Activated CD4-positive, alpha-beta T cell treated with anti-CD3 and anti-CD28 coated beads, Interleukin-2, amount 50 U/mL, for 24 hours (primary cell): Measurements from ENCODE around the gene RNF126.
"Not testable (repeated sequence)": the region's sequence is repeated elsewhere in the genome, so short reads cannot be mapped to it uniquely, and the experiment has no call there.

ENCODE experiments used
- DNase-seq, 2 donors: peaks; one replicate each; pipeline ENCODE4 v3.0.0-alpha.2; 2020; ENCODE audit warnings: low read depth in 1 of 2, low spot score in 1 of 2

Gene RNF126

GRCh38 chr19:662962-663681, at the start of gene RNF126:
TSS of gene RNF126 (minus strand) at chr19:663214. CDS start at chr19:663121, 93 bp downstream.
- peak; percentile 94 to 98 for DNase-seq

GRCh38 chr19:711254-711653, 48.2 kb upstream of the RNF126 start:
- no peak for DNase-seq

GRCh38 chr19:710767-711166, 47.8 kb upstream of the RNF126 start:
- no peak for DNase-seq

GRCh38 chr19:709965-710571, 47.1 kb upstream of the RNF126 start:
- DNase-seq = no peak

GRCh38 chr19:709196-709964, 46.4 kb upstream of the RNF126 start:
- no peak for DNase-seq

- no peak for DNase-seq
Observed at GRCh38 chr19:708154-709143, 45.4 kb upstream of the RNF126 start, which contains the start of gene PALM. TSS of gene PALM (plus strand) at chr19:708935. CDS start at chr19:709147, 212 bp downstream.

GRCh38 chr19:704447-704741, 41.4 kb upstream of the RNF126 start:
- no peak for DNase-seq

GRCh38 chr19:703651-704446, 40.8 kb upstream of the RNF126 start:
- peak; percentile 27 to 37 for DNase-seq

GRCh38 chr19:703329-703650, 40.3 kb upstream of the RNF126 start:
- no peak for DNase-seq

- DNase-seq = not testable (repeated sequence)
Observed at GRCh38 chr19:702847-703246, 39.8 kb upstream of the RNF126 start.

- not testable (repeated sequence) for DNase-seq
Observed at GRCh38 chr19:699885-700284, 36.9 kb upstream of the RNF126 start.

GRCh38 chr19:698529-698928, 35.5 kb upstream of the RNF126 start:
- not testable (repeated sequence) for DNase-seq

GRCh38 chr19:695352-695949, 32.4 kb upstream of the RNF126 start, which contains the start of gene PRSS57:
TSS of gene PRSS57 (minus strand) at chr19:695452. CDS start at chr19:695430, 22 bp downstream.
- no peak for DNase-seq

- DNase-seq = no peak
Observed at GRCh38 chr19:694481-695351, 31.7 kb upstream of the RNF126 start.

GRCh38 chr19:690203-690602, 27.2 kb upstream of the RNF126 start:
- no peak for DNase-seq

GRCh38 chr19:688992-689391, 26.0 kb upstream of the RNF126 start:
- DNase-seq = no peak

GRCh38 chr19:688214-688613, 25.2 kb upstream of the RNF126 start:
- DNase-seq = no peak

GRCh38 chr19:687569-688166, 24.7 kb upstream of the RNF126 start:
- no peak for DNase-seq
